Stimulated activated memory B cell treated with anti-CD40 and anti-IgM and Interleukin-4, amounts not matched to agents 10 μg/mL and 1 μg/mL and 100 μg/mL, for 72 hours (primary cell): ENCODE measurements around the gene THOP1.

ENCODE experiments used
- ATAC-seq: fragments of 150-1000 bp; cut with Tn5 transposase; 2 replicates; pipeline ENCODE4 v1.10.0; 2021
- H3K27ac Mint-ChIP-seq: one replicate; pipeline ENCODE4 v1.8.0; 2022; ENCODE audit warnings: mild to moderate bottlenecking, mixed read lengths
- H3K27me3 Mint-ChIP-seq: one replicate; pipeline ENCODE4 v1.8.0; 2022; ENCODE audit warnings: mixed read lengths
- H3K36me3 Mint-ChIP-seq: one replicate; pipeline ENCODE4 v1.8.0; 2022; ENCODE audit warnings: mixed read lengths
- H3K4me1 Mint-ChIP-seq: one replicate; pipeline ENCODE4 v1.8.0; 2022; ENCODE audit warnings: mixed read lengths
- H3K4me3 Mint-ChIP-seq: one replicate; pipeline ENCODE4 v1.8.0; 2022; ENCODE audit warnings: mild to moderate bottlenecking, moderate library complexity, mixed read lengths
- H3K9me3 Mint-ChIP-seq: one replicate; pipeline ENCODE4 v1.8.0; 2022; ENCODE audit warnings: mixed read lengths

The THOP1 gene

GRCh38 chr19:2863816-2864215 lies 78.5 kb downstream of the THOP1 start:
- no peaks in the 10 kb centered on the region for H3K4me1 Mint-ChIP-seq
- no peaks in the 10 kb centered on the region for H3K36me3 Mint-ChIP-seq
- H3K27me3 Mint-ChIP-seq, result peaks cover 30% of the 10 kb centered on the region
- H3K9me3 Mint-ChIP-seq, result peaks cover 3% of the 10 kb centered on the region
- H3K27ac Mint-ChIP-seq, result no peak overlapping the region
- no peak for ATAC-seq
- no peak overlapping the region for H3K4me3 Mint-ChIP-seq
